OCI-LY1 (cell line): Measurements from ENCODE around the gene EML5.

ENCODE experiments used
- CTCF ChIP-seq: fragments of 200-600 bp; sonication (generic), shearing (Covaris generic); IDR thresholded peaks from 2 replicates; pipeline ENCODE4 v1.5.1; 2017; ENCODE audit warnings: mild to moderate bottlenecking, antibody characterized with exemption, low read length, moderate library complexity, mixed read lengths
- EZH2 ChIP-seq: fragments of 200-600 bp; sonication (generic), shearing (Covaris generic); IDR thresholded peaks from 2 replicates; pipeline ENCODE4 v1.8.0; 2017; ENCODE audit warnings: borderline replicate concordance, mixed run types, mild to moderate bottlenecking, antibody characterized with exemption, low read length, moderate library complexity, mixed read lengths

GRCh38 chr14:88572117-88572516 is 220.6 kb downstream of the EML5 start:
- TF ChIP-seq CTCF (no peak), EZH2 (no peak)
